H9 (cell line): ENCODE results near the gene HOXD11. TPM values are rescaled to one million over a fixed set of nuclear protein-coding genes. Genes with fewer than 3 reads are reported as not detected.

ENCODE experiments used
- DNase-seq: peaks from one replicate; pipeline ENCODE4 v3.0.0-alpha.2; 2017
- H2AFZ ChIP-seq: one replicate; pipeline ENCODE4 v1.6.1; 2013; ENCODE audit warnings: mild to moderate bottlenecking, low read length, control low read depth, moderate library complexity
- H2AK5ac ChIP-seq: 2 replicates; pipeline ENCODE4 v1.6.1; 2013; ENCODE audit warnings: low read length, control low read depth, mixed read lengths; ENCODE audit not compliant: insufficient read length
- H2BK120ac ChIP-seq: one replicate; pipeline ENCODE4 v1.6.1; 2013; ENCODE audit warnings: low read depth, mild to moderate bottlenecking, low read length, control low read depth, inconsistent platforms; ENCODE audit not compliant: poor library complexity, severe bottlenecking
- H2BK12ac ChIP-seq: 2 replicates; pipeline ENCODE4 v1.6.1; 2013; ENCODE audit warnings: low read length, control low read depth, mixed read lengths, low read depth; ENCODE audit not compliant: insufficient read length
- H2BK15ac ChIP-seq: 2 replicates; pipeline ENCODE4 v1.6.1; 2013; ENCODE audit warnings: low read depth, low read length, control low read depth
- H2BK20ac ChIP-seq: one replicate; pipeline ENCODE4 v1.6.1; 2013; ENCODE audit warnings: low read depth, mild to moderate bottlenecking, low read length, control low read depth, inconsistent platforms; ENCODE audit not compliant: poor library complexity, severe bottlenecking
- H2BK5ac ChIP-seq: 2 replicates; pipeline ENCODE4 v1.6.1; 2013; ENCODE audit warnings: low read length, control low read depth, mixed read lengths; ENCODE audit not compliant: insufficient read length
- H3K14ac ChIP-seq: 2 replicates; pipeline ENCODE4 v1.6.1; 2013; ENCODE audit warnings: low read length, control low read depth; ENCODE audit not compliant: insufficient read depth
- H3K18ac ChIP-seq: 2 replicates; pipeline ENCODE4 v1.6.1; 2013; ENCODE audit warnings: low read depth, mild to moderate bottlenecking, mixed read lengths, low read length, control low read depth; ENCODE audit not compliant: insufficient read length
- H3K23ac ChIP-seq: 2 replicates; pipeline ENCODE4 v1.6.1; 2013; ENCODE audit warnings: low read length, control low read depth, mixed read lengths, low read depth; ENCODE audit not compliant: insufficient read length
- H3K23me2 ChIP-seq: 2 replicates; pipeline ENCODE4 v1.6.1; 2013; ENCODE audit warnings: low read depth, mild to moderate bottlenecking, mixed read lengths, low read length, control low read depth; ENCODE audit not compliant: insufficient read length, poor library complexity, severe bottlenecking
- H3K27ac ChIP-seq: 2 replicates; pipeline ENCODE4 v1.5.1; 2013; ENCODE audit warnings: low read length, control low read depth, mixed read lengths, low read depth; ENCODE audit not compliant: insufficient read length
- H3K27me3 ChIP-seq: 2 replicates; pipeline ENCODE4 v1.6.1; 2013; ENCODE audit warnings: low read length, control low read depth, inconsistent platforms; ENCODE audit not compliant: insufficient read depth
- H3K4ac ChIP-seq: 2 replicates; pipeline ENCODE4 v1.6.1; 2013; ENCODE audit warnings: low read depth, mild to moderate bottlenecking, control low read depth, inconsistent platforms, low read length, moderate library complexity
- H3K4me1 ChIP-seq: 2 replicates; pipeline ENCODE4 v1.6.1; 2013; ENCODE audit warnings: low read length, control low read depth, inconsistent platforms; ENCODE audit not compliant: insufficient read depth
- H3K4me2 ChIP-seq: 2 replicates; pipeline ENCODE4 v1.6.1; 2013; ENCODE audit warnings: low read length, control low read depth, mixed read lengths; ENCODE audit not compliant: insufficient read length, insufficient read depth
- H3K56ac ChIP-seq: 2 replicates; pipeline ENCODE4 v1.6.1; 2013; ENCODE audit warnings: low read depth, mild to moderate bottlenecking, mixed read lengths, low read length, control low read depth; ENCODE audit not compliant: insufficient read length
- H3K79me1 ChIP-seq: 2 replicates; pipeline ENCODE4 v1.6.1; 2013; ENCODE audit warnings: low read depth, mild to moderate bottlenecking, moderate library complexity, low read length, control low read depth, inconsistent platforms; ENCODE audit not compliant: insufficient read depth, poor library complexity, severe bottlenecking
- H3K79me2 ChIP-seq: 2 replicates; pipeline ENCODE4 v1.6.1; 2013; ENCODE audit warnings: low read length, control low read depth, inconsistent platforms; ENCODE audit not compliant: insufficient read depth
- H3K9ac ChIP-seq: 2 replicates; pipeline ENCODE4 v1.6.1; 2013; ENCODE audit warnings: low read length, control low read depth, mixed read lengths; ENCODE audit not compliant: insufficient read length; ENCODE audit errors: extremely low read depth
- H3K9me3 ChIP-seq: one replicate; pipeline ENCODE4 v1.6.1; 2013; ENCODE audit warnings: low read depth, low read length, inconsistent platforms; ENCODE audit not compliant: control insufficient read depth
- H3T11ph ChIP-seq: one replicate; pipeline ENCODE4 v1.6.1; 2013; ENCODE audit warnings: mild to moderate bottlenecking, low read length, control low read depth, inconsistent platforms
- H4K20me1 ChIP-seq: one replicate; pipeline ENCODE4 v1.6.1; 2013; ENCODE audit not compliant: control insufficient read depth, insufficient read length, insufficient read depth
- H4K5ac ChIP-seq: 2 replicates; pipeline ENCODE4 v1.6.1; 2013; ENCODE audit warnings: low read depth, mild to moderate bottlenecking, mixed read lengths, low read length, control low read depth; ENCODE audit not compliant: insufficient read length
- H4K8ac ChIP-seq: replicated peaks from 2 replicates; pipeline ENCODE4 v1.6.1; 2013; ENCODE audit warnings: low read length, control low read depth, mixed read lengths, low read depth; ENCODE audit not compliant: insufficient read length
- H4K91ac ChIP-seq: 2 replicates; pipeline ENCODE4 v1.6.1; 2013; ENCODE audit warnings: low read depth, mild to moderate bottlenecking, moderate library complexity, mixed read lengths, low read length, control low read depth; ENCODE audit not compliant: insufficient read length
- H3K27ac Mint-ChIP-seq, 3 experiments: 2 replicates in 2 of 3; 3 replicates in 1 of 3; pipeline ENCODE4 v1.8.0; 2020 to 2021; ENCODE audit warnings: mixed read lengths in 3 of 3, mild to moderate bottlenecking in 1 of 3, moderate library complexity in 1 of 3
- H3K27me3 Mint-ChIP-seq: 2 replicates; pipeline ENCODE4 v1.8.0; 2021; ENCODE audit warnings: low read depth, mild to moderate bottlenecking, moderate library complexity, mixed read lengths
- H3K36me3 Mint-ChIP-seq, 3 experiments: 2 replicates in 2 of 3; 3 replicates in 1 of 3; pipeline ENCODE4 v1.8.0; 2020 to 2021; ENCODE audit warnings: low read depth in 3 of 3, mixed read lengths in 3 of 3; ENCODE audit not compliant: insufficient read depth in 1 of 3
- H3K4me1 Mint-ChIP-seq, 2 experiments: 2 replicates each; pipeline ENCODE4 v1.8.0; 2020; ENCODE audit warnings: mixed read lengths in 2 of 2
- H3K4me3 Mint-ChIP-seq, 2 experiments: 2 replicates in 1 of 2; 3 replicates in 1 of 2; pipeline ENCODE4 v1.8.0; 2020 to 2021; ENCODE audit warnings: mild to moderate bottlenecking in 2 of 2, mixed read lengths in 2 of 2, moderate library complexity in 1 of 2
- H3K9me3 Mint-ChIP-seq, 2 experiments: 2 replicates in 1 of 2; 3 replicates in 1 of 2; pipeline ENCODE4 v1.8.0; 2020; ENCODE audit warnings: mild to moderate bottlenecking in 2 of 2, mixed read lengths in 2 of 2, moderate library complexity in 1 of 2
- WGBS: extraction: QIAGEN DNeasy Blood & Tissue Kit; methylation state at CpG from one replicate; pipeline ENCODE4 v1.1.7; 2013; ENCODE audit warnings: missing lambda C conversion rate, low lambda C conversion rate, mixed read lengths; ENCODE audit not compliant: insufficient read length; ENCODE audit errors: extremely low coverage; 5-methylcytosine and 5-hydroxymethylcytosine counted together
- total RNA-seq: library from RNA; stranded (reverse); gene quantifications from 2 replicates; pipeline ENCODE4 v1.2.1, GENCODE V29; 2021
- TF ChIP-seq, protein P1 (sequence below): fragments of 200-600 bp; sonication (generic); conservative IDR thresholded peaks from 3 replicates; pipeline ENCODE4 v1.8.0; 2021; ENCODE audit warnings: antibody characterized with exemption, mild to moderate bottlenecking

Gene HOXD11
- total RNA-seq, 1 experiment from 2014 or later, result not detected

DNA sequence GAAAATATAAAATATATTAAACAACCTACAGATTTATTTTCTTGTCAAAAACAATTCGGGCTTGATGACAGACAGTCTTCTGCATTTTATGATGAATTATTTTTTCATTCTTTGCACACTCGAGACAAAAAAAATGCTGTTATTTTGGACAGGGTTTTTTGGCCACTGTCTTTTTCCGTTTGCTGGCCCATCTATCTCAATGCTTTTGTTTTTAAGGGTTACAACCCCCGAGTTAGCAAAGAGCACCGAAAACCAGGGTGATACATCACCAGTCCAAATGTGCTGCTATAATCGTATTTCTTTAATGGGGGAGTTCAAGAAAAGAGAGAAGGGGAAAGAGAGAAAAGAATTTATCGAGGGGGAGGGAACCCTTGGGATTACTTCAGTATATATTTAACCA is 31.0 kb upstream of the HOXD11 start:
- Histone ChIP-seq H2BK15ac (no peak overlapping the region), H4K20me1 (no peaks in the 10 kb centered on the region), H2BK5ac (no peak overlapping the region), H3K9me3 (no peaks in the 10 kb centered on the region), H3K4ac (no peak overlapping the region), H3K56ac (no peak overlapping the region), H3K4me2 (no peak overlapping the region), H4K91ac (no peak overlapping the region), H3K23ac (no peak overlapping the region), H3K27me3 (peaks cover 87% of the 10 kb centered on the region), H3K27ac (no peak overlapping the region), H3K9ac (no peak overlapping the region), H2AFZ (no peak overlapping the region), H4K8ac (no peak overlapping the region), H4K5ac (no peak overlapping the region), H3K4me1 (no peaks in the 10 kb centered on the region), H3K23me2 (peaks cover 7% of the 10 kb centered on the region), H3K14ac (no peak overlapping the region), H3K18ac (no peak overlapping the region), H2BK12ac (no peak overlapping the region), H2BK20ac (no peak overlapping the region), H2BK120ac (no peak overlapping the region), H2AK5ac (no peak overlapping the region), H3K79me2 (no peaks in the 10 kb centered on the region), H3K79me1 (no peaks in the 10 kb centered on the region), H3T11ph (no peak overlapping the region)
- DNase-seq, result no peak
- H3K36me3 Mint-ChIP-seq, result peaks cover 0 to 4% (median 0%) of the 10 kb centered on the region in 3 experiments; a peak in 1 of 7 replicates
- no peak overlapping the region for H3K27ac Mint-ChIP-seq
- peaks cover 96% of the 10 kb centered on the region for H3K27me3 Mint-ChIP-seq
- peaks cover 7 to 9% of the 10 kb centered on the region in 2 experiments for H3K9me3 Mint-ChIP-seq
- no peak overlapping the region for H3K4me3 Mint-ChIP-seq
- TF ChIP-seq, protein P1, sequence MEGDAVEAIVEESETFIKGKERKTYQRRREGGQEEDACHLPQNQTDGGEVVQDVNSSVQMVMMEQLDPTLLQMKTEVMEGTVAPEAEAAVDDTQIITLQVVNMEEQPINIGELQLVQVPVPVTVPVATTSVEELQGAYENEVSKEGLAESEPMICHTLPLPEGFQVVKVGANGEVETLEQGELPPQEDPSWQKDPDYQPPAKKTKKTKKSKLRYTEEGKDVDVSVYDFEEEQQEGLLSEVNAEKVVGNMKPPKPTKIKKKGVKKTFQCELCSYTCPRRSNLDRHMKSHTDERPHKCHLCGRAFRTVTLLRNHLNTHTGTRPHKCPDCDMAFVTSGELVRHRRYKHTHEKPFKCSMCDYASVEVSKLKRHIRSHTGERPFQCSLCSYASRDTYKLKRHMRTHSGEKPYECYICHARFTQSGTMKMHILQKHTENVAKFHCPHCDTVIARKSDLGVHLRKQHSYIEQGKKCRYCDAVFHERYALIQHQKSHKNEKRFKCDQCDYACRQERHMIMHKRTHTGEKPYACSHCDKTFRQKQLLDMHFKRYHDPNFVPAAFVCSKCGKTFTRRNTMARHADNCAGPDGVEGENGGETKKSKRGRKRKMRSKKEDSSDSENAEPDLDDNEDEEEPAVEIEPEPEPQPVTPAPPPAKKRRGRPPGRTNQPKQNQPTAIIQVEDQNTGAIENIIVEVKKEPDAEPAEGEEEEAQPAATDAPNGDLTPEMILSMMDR, result no peak
- H3K4me1 Mint-ChIP-seq, result peaks cover 15 to 39% of the 10 kb centered on the region in 2 experiments
- no CpG with 5 or more reads among the region's 7 CpGs for WGBS
